Ammon's horn (tissue), 1 donor: ENCODE measurements around the gene OR13H1.
"Not testable (repeated sequence)": the region's sequence is repeated elsewhere in the genome, so short reads cannot be mapped to it uniquely, and the experiment has no call there.

Experiments
- DNase-seq: peaks from one replicate; pipeline ENCODE4 v3.0.0-alpha.2; 2016; ENCODE audit warnings: low spot score

OR13H1 gene, protein sequence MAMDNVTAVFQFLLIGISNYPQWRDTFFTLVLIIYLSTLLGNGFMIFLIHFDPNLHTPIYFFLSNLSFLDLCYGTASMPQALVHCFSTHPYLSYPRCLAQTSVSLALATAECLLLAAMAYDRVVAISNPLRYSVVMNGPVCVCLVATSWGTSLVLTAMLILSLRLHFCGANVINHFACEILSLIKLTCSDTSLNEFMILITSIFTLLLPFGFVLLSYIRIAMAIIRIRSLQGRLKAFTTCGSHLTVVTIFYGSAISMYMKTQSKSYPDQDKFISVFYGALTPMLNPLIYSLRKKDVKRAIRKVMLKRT

DNA sequence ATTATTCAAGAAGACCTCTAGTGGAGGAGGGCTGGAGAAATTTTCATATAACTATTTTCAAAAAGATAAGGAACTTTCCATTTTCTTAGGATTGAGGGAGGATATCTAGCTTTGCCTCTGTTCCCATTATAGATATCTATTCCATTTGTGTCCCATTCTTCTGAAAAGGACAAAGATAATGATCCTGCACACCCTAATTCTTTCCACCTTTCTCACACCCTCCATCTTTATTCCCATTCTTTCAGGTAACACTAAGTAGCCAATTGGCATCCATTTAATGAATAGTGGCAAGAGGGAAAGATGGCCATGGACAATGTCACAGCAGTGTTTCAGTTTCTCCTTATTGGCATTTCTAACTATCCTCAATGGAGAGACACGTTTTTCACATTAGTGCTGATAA lies at the start of gene OR13H1:
OR13H1 (plus strand) TSS at position 301 of the 400 bp plus-strand sequence; CDS start at position 301, 0 bp downstream.
- no peak for DNase-seq

DNA sequence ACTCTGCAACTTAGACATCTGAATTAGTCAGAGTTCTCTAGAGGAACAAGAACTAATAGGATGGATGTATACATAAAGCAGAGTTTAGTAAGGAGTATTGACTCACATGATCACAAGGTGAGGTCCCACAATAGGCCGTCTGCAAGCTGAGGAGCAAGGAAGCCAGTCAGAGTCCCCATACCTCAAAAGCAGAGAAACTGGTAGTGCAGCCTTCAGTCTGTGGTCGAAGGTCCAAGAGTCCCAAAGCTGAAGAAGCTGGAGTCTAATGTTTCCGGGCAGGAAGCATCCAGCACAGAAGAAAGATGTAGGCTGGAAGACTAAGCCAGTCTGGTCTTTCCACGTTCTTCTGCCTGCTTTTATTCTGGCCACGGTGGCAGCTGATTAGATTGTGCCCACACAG lies 42.3 kb upstream of the OR13H1 start:
- DNase-seq = not testable (repeated sequence)

DNA sequence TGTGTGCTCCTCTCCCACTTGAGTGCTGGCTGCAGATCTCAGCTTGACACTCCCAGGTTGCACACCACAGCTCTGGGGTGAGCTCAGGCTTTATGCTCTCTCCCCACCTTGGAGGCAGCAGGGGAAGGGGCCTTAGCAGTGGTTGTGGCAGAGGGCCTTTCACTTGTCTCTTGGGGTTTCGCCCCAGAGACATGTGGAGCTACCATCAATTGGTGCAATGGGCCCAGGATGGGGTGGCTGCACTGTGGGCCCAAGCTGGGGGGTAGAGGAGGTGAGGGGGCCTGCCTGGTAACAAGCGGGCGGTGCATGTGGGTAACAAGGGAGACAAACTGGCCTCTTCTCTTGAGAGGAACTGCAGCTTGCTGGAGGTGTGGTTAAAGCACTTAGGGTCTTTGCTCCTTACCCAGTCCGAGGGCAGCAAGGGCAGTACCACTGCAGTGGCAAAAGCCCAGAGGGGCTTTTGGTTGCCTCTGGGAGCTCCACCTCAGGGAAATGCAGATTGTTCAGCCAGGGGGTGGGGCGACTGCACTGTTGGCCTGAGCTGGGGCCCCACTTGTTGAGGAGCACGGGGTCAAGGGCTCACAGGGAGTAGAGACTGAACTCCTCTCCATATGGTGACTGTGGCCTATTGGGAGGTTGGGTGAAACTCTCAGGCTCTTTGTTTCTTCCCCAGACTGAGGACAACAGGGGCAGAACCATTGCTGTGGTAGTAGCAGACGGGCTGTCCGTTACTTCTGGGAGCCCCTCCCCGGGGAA lies 30.5 kb upstream of the OR13H1 start:
- no peak for DNase-seq

DNA sequence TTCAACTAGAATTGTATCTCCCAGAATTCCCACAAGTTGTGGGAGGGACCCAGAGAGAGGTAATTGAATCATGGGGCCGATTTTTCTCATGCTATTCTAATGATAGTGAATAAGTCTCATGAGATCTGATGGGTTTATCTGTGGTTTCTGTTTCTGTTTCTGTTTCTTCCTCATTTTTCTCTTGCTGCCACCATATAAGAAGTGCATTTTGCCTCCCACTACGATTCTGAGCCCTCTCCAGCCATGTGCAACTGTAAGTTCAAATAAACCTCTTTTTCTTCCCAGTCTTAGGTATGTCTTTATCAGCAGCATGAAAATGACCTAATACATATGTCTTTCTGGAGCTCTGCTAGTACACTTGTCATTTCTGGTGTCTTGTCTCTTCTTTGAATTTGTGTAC lies 22.1 kb upstream of the OR13H1 start:
- DNase-seq = no peak

DNA sequence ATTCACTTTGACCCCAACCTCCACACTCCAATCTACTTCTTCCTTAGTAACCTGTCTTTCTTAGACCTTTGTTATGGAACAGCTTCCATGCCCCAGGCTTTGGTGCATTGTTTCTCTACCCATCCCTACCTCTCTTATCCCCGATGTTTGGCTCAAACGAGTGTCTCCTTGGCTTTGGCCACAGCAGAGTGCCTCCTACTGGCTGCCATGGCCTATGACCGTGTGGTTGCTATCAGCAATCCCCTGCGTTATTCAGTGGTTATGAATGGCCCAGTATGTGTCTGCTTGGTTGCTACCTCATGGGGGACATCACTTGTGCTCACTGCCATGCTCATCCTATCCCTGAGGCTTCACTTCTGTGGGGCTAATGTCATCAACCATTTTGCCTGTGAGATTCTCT lies 344 bp downstream of the OR13H1 start:
- DNase-seq = no peak

DNA sequence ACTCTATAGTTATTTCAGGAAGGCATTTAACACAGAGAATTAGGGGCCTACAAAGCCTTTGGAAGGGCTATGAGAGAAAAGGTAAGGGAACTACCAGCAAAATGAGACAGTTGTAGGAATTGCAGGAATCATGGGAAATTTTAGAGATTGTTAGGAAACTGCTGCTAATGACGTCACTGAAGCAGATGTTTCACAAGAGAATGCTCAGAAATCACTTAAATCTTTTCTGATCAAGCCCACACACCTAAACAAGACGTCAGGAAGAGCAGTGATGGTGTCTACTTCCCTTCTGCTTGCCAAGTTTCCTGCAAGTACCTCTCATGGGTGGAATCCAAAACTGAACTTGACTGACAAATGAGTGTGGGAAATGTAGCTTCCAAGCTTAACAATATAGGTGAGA lies 5.1 kb downstream of the OR13H1 start:
- no peak for DNase-seq

DNA sequence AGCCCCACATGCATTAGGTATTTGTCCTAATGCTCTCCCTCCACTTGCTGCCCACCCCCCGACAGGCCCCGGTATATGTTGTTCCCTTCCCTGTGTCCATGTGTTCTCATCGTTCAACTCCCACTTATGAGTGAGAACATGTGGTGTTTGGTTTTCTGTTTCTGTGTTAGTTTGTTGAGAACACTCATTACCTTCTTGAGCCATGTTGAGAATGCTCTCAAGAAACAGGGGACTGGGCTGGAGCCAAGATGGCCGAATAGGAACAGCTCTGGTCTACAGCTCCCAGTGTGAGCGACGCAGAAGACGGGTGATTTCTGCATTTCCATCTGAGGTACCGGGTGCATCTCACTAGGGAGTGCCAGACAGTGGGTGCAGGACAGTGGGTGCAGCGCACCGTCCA lies 8.6 kb downstream of the OR13H1 start:
- not testable (repeated sequence) for DNase-seq

DNA sequence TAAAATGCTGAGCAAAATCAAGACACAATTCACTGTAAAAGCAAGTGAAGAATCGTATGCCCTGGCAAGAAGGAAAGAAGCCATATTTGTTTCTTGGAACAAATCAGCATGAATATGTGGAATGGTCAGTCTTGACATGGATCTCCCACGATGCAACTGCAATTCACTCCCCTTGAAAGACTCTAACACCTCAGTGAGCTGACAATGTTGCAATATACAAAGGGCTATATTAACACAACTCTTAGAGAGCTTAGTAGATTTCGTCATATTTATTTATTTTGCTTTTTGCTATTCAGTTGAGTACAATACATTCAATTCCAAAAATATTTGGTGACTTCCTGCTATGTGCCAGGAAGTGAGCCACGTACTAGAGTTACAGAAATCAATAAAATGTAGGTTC lies 14.7 kb downstream of the OR13H1 start:
- no peak for DNase-seq

DNA sequence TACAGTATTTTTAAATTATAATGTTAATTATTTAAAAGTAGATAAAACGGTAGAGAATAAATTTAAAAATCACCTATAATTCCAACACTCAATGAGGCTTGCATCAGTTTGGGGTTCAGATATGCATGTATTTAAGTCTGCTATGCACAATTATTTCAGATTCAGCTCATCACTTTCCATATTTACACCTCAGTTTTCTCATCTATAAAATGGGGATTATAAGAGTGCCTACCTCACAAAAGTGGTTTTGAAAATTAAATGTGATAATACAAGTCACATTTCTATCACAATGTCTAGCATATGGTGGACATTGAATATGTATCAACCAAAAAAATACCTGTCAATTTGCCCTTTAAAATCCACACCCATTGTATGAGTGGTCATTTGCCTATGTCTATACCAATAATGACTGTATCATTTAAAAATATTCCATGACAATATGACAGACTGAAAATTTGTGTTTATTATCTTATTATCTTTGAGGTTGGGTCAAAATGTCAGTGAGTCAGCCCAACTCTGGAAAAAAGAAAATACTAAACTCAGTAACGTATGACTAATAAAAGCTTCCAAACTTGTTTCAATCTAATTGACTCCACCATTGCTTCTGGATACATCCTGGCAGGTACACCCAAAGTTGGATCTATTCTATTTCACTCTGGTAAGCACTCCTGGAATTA lies 20.8 kb downstream of the OR13H1 start:
- DNase-seq = no peak

DNA sequence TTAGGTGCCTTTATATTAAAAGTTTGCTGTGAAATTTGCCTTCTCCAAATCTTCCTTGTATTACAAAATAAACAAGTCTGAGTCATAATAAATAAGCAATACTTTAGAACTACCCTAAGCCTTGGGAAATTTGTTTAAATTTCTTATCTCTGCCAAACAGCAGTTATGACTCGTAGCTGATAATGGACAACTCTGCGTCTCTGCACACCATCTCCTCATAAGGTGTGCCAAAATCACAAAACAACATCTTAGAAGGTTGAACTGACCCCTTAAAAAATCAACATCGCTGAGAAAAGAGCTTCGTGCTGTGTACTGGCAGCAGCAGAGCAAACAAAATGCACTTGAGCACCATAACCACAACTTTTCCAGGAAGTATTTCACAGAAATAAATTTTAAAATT lies 22.0 kb downstream of the OR13H1 start:
- DNase-seq = no peak

DNA sequence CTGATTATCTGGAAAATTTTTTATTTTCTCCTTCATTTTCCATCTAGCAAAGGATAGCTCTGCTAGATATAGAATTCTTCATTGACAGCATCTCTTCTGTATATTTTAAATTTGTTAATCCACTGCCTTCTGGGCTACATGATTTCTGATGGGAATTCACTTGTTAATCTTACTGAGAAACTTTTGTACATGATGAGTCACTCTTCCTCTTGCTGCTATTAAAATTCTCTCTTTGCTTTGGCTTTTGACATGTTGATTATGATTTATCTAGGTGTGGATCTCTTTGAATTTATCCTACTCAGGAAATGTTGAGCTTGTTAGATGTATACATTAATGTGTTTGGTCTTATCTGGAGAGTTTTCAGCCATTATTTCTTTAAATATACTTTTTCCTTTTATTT lies 27.5 kb downstream of the OR13H1 start:
- no peak for DNase-seq

DNA sequence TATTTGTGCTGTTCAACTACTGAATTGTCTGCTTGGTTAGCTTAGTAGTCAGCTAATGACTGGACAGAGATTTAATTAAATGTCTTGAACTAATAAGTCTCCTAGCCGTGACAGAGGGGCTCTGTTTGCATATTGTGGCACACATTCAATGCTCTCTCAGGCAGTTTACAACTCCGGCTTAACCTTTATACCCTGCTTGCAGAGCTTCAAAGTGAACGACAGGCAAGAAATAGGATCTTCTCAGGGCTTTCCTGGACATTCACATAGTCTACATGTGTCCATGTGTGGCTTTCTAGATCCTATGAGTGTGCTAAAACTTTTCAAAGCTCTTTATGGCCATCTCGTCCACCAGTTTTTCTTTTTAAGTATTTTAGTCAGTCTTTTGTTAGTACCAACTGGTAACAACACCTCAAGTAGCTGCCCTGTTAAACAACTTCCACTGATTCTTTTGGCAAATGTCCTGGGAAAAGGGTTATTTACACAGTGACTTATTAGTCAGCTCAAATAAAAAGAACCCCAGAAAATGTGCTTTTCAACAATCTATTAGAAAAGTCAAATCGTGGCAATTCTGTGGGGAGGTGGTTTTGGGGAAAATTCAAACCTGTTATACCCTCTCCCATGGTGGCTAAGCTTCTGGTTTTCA lies 28.6 kb downstream of the OR13H1 start:
- no peak for DNase-seq

DNA sequence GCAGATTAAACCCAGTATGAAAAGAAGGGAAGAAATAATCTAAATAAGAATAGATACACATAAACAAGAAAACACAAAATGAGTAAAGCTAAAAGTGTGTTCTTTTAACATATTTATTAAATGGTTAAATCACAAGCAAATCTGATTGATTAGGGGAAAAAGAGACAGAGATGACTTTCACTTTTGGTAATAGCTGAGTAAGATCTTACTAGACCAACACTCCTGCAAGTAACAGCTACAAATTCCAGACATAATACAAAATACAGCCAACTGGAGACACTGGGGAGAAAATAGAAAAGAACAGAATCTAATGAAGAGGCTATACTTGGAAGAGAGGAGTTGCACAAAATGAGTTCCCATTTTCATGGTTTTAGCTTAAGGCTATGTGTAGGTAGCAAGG lies 33.5 kb downstream of the OR13H1 start:
- no peak for DNase-seq

DNA sequence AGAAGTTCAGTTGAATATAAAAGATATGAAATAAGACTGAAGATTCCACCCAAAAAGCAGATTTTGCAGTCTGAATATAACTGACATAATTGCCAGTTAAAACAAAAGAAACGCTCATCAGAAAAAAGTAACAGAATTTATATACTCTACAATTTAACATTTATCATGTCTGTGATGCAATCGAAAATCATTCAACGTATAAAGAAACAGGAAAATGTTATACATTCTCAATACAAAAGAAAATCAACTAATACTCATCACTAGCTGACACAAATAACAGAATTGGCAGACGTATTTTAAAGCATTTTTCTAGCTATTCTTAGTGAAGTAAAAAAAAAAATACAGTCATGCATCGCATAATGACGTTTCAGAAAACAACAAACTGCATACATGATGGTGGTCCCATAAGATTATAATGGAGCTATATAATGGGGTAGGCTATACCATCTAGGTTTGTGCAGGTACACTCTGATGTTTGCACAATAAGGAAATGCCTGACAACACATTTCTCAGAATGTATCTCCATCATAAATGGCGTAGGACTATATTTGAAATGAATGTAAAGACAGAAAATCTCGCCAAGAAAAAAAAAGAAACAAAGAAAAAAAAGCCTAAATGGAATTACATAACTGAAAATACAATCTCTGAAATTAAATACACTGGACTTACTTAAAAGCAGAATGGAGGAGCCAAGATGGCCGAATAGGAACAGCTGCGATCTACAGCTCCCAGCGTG lies 34.3 kb downstream of the OR13H1 start:
- no peak for DNase-seq

DNA sequence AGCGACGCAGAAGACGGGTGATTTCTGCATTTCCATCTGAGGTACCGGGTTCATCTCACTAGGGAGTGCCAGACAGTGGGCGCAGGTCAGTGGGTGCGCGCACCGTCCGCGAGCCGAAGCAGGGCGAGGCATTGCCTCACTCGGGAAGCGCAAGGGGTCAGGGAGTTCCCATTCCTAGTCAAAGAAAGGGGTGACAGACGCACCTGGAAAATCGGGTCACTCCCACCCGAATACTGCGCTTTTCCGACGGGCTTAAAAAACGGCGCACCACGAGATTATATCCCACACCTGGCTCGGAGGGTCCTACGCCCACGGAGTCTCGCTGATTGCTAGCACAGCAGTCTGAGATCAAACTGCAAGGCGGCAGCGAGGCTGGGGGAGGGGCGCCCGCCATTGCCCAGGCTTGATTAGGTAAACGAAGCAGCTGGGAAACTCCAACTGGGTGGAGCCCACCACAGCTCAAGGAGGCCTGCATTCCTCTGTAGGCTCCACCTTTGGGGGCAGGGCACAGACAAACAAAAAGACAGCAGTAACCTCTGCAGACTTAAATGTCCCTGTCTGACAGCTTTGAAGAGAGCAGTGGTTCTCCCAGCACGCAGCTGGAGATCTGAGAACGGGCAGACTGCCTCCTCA lies 35.0 kb downstream of the OR13H1 start:
- not testable (repeated sequence) for DNase-seq

DNA sequence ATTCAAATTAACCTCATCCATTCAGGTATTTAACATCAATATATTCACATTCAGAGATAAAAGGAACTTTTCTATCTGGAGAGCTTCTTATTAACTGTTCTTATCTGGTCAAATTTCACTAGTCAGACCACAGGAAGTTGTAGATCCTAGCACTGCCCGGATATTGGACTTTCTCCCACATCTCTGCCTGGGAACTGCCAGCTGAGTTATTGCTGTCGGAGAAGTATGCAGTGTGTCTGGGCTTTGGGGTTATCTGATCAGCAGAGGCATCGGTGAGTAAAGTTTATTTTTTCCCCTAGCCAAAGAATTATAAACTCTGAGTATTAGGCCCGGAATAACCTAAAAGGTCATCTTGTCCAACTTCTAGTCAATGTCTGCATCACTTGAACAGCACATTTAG lies 45.1 kb downstream of the OR13H1 start:
- DNase-seq = no peak
